Measurements from ENCODE around the gene SARDH.

DNA sequence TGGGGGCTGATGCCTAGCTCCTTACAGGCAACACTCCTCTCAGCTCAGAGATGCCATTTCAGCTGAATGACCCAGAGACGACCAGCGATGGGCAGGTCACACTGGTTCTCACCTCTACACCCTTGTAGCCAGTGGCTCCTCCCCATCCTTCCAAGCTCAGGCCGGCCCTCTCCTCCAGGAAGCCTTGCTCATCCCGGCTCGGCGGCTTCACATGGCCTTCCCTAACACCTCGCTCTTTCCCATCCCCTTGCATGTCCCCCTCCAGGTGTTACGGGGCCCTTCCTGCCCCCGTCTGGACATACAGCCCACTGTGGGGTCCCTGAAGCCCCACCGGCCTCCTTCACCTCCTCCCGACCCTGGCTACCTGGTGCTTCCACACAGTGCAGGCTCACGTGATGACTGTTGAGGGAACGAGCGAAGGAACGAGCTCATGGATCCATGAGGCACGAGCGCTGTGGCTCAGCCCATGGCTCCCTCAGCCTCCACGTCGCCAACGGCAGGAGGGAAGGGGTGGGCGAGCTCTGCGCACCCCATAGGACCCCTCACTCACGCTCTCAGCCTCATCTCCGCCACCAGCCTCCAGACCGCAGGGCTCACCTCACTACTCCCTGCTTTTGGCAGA is 45.7 kb downstream of the SARDH start:
- no peak for TF ChIP-seq POLR2A (IDR thresholded peaks at IDR 0.05)
- TF ChIP-seq, protein P1, sequence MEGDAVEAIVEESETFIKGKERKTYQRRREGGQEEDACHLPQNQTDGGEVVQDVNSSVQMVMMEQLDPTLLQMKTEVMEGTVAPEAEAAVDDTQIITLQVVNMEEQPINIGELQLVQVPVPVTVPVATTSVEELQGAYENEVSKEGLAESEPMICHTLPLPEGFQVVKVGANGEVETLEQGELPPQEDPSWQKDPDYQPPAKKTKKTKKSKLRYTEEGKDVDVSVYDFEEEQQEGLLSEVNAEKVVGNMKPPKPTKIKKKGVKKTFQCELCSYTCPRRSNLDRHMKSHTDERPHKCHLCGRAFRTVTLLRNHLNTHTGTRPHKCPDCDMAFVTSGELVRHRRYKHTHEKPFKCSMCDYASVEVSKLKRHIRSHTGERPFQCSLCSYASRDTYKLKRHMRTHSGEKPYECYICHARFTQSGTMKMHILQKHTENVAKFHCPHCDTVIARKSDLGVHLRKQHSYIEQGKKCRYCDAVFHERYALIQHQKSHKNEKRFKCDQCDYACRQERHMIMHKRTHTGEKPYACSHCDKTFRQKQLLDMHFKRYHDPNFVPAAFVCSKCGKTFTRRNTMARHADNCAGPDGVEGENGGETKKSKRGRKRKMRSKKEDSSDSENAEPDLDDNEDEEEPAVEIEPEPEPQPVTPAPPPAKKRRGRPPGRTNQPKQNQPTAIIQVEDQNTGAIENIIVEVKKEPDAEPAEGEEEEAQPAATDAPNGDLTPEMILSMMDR (IDR thresholded peaks at IDR 0.05 in 4 of 5, conservative IDR thresholded peaks at IDR 0.05 in 1 of 5), result no peak
